B cell (primary cell): ENCODE measurements around the gene HIVEP1. TPM values are rescaled to one million over a fixed set of nuclear protein-coding genes. Genes with fewer than 3 reads are reported as not detected.

Experiments
- ATAC-seq: fragments of 200-7000 bp; cut with Tn5 transposase; one replicate; pipeline ENCODE4 v1.10.0; 2021; ENCODE audit warnings: low read depth, mild to moderate bottlenecking, moderate number of reproducible peaks, moderate library complexity
- CTCF ChIA-PET: fragments of 350-600 bp; sonication (Branson Sonifier 250); formaldehyde crosslinking; loops from one replicate; lab custom pipeline; 2021; ENCODE audit warnings: antibody characterized with exemption, inconsistent platforms; lab: Charles Lee
- POLR2A ChIA-PET: fragments of 350-600 bp; sonication (Branson Sonifier 250); formaldehyde crosslinking; loops from one replicate; lab custom pipeline; 2021; ENCODE audit warnings: antibody characterized with exemption; lab: Charles Lee
- DNase-seq: peaks from one replicate; pipeline ENCODE4 v3.0.0; 2013
- H2AFZ ChIP-seq: 2 replicates; pipeline ENCODE4 v1.6.1; 2012; ENCODE audit warnings: mild to moderate bottlenecking, low read depth, low read length; ENCODE audit not compliant: insufficient read depth, poor library complexity, severe bottlenecking
- H3K27ac ChIP-seq, 2 donors: 1 replicate in 1 of 2; 2 replicates in 1 of 2; pipeline ENCODE4 v1.5.1; 2012 to 2013; ENCODE audit warnings: low read length in 2 of 2, mild to moderate bottlenecking in 2 of 2, moderate library complexity in 1 of 2
- H3K27me3 ChIP-seq, 4 experiments: fragments of 200-600 bp in 1 of 4; sonication (generic) in 1 of 4; replicated peaks in 1 of 4; 1 replicate in 2 of 4; 2 replicates in 2 of 4; pipeline versions ENCODE4 v1.6.1 to v1.7.0; 2013 to 2016; ENCODE audit warnings: low read length in 3 of 4, mild to moderate bottlenecking in 2 of 4, mixed read lengths in 1 of 4, moderate library complexity in 1 of 4; ENCODE audit not compliant: insufficient read depth in 4 of 4, control insufficient read depth in 3 of 4; ENCODE audit errors: control extremely low read depth in 1 of 4
- H3K36me3 ChIP-seq, 2 experiments: replicated peaks in 1 of 2; 1 replicate in 1 of 2; 2 replicates in 1 of 2; pipeline versions ENCODE4 v1.6.1 to v1.7.1; 2013; ENCODE audit warnings: low read length in 1 of 2; ENCODE audit not compliant: insufficient read depth in 2 of 2, control insufficient read depth in 1 of 2; ENCODE audit errors: control extremely low read depth in 1 of 2, extremely low read depth in 1 of 2
- H3K4me1 ChIP-seq, 2 donors: fragments of 200-600 bp in 1 of 2; sonication (generic) in 1 of 2; 1 replicate in 1 of 2; 2 replicates in 1 of 2; pipeline versions ENCODE4 v1.5.1 to v1.6.1; 2013 to 2017; ENCODE audit warnings: low read length in 2 of 2; ENCODE audit not compliant: control insufficient read depth in 2 of 2, insufficient read depth in 2 of 2
- H3K4me2 ChIP-seq: replicated peaks from 2 replicates; pipeline ENCODE3; 2012; ENCODE audit warnings: mild to moderate bottlenecking, low read depth, low read length; ENCODE audit not compliant: poor library complexity, severe bottlenecking
- H3K4me3 ChIP-seq, 5 experiments: fragments of 200-600 bp in 1 of 5; sonication (generic) in 1 of 5; 1 replicate in 3 of 5; 2 replicates in 2 of 5; pipeline versions ENCODE4 v1.5.1 to v1.7.0; 2011 to 2016; ENCODE audit warnings: low read length in 4 of 5, mild to moderate bottlenecking in 4 of 5, low read depth in 2 of 5, control low read depth in 1 of 5, moderate library complexity in 1 of 5; ENCODE audit not compliant: insufficient read depth in 1 of 5; ENCODE audit errors: control extremely low read depth in 1 of 5, extremely low read depth in 1 of 5
- H3K79me2 ChIP-seq: fragments of 200-600 bp; sonication (generic); one replicate; pipeline ENCODE4 v1.6.0; 2016; ENCODE audit warnings: low read length; ENCODE audit not compliant: control insufficient read depth, insufficient read depth
- H3K9ac ChIP-seq: fragments of 200-600 bp; sonication (generic); 2 replicates; pipeline ENCODE4 v1.6.1; 2017; ENCODE audit warnings: mild to moderate bottlenecking, low read length, moderate library complexity
- H3K9me3 ChIP-seq, 3 donors: one replicate each; pipeline versions ENCODE4 v1.6.1 to v1.7.1; 2013; ENCODE audit warnings: low read length in 2 of 3; ENCODE audit not compliant: control insufficient read depth in 2 of 3, insufficient read depth in 1 of 3; ENCODE audit errors: control extremely low read depth in 1 of 3
- H4K20me1 ChIP-seq: 2 replicates; pipeline ENCODE4 v1.6.0; 2012; ENCODE audit warnings: mild to moderate bottlenecking, low read length; ENCODE audit not compliant: insufficient read depth, control insufficient read depth, poor library complexity, severe bottlenecking
- H3K27ac Mint-ChIP-seq: one replicate; pipeline ENCODE4 v1.8.0; 2021; ENCODE audit warnings: mixed read lengths
- H3K27me3 Mint-ChIP-seq: one replicate; pipeline ENCODE4 v1.8.0; 2021; ENCODE audit warnings: mixed read lengths
- H3K4me1 Mint-ChIP-seq: one replicate; pipeline ENCODE4 v1.8.0; 2021; ENCODE audit warnings: mixed read lengths
- H3K4me3 Mint-ChIP-seq: one replicate; pipeline ENCODE4 v1.8.0; 2021; ENCODE audit warnings: mixed read lengths
- H3K9me3 Mint-ChIP-seq: one replicate; pipeline ENCODE4 v1.8.0; 2022; ENCODE audit warnings: mixed read lengths; ENCODE audit not compliant: insufficient read depth
- EZH2 ChIP-seq: IDR thresholded peaks from 2 replicates; pipeline ENCODE4 v1.6.1; 2012; ENCODE audit warnings: borderline replicate concordance, low read depth, mild to moderate bottlenecking, moderate library complexity, low read length; ENCODE audit not compliant: insufficient read depth, poor library complexity, severe bottlenecking
- WGBS: methylation state at CpG from one replicate; pipeline ENCODE4 v1.1.5; 2013; ENCODE audit warnings: missing lambda C conversion rate; ENCODE audit not compliant: insufficient coverage; 5-methylcytosine and 5-hydroxymethylcytosine counted together
- intact Hi-C: fragments of 100-400 bp; cut with micrococcal nuclease; formaldehyde crosslinking; loops from one replicate; pipeline ENCODE4 v1.10.0; 2022
- polyA plus RNA-seq: library from polyadenylated mRNA; depleted of rRNA; stranded (reverse); fragments of >200 nt; gene quantifications from 2 replicates; pipeline ENCODE4 v1.2.3, GENCODE V29; 2012
- total RNA-seq, 2 donors: library from RNA; stranded (reverse); fragments of 120-200 nt in 1 of 2; gene quantifications; 1 replicate in 1 of 2; 2 replicates in 1 of 2; pipeline versions ENCODE4 v1.2.3 to v1.2.4, GENCODE V29; 2013 to 2022
- TF ChIP-seq, protein P1 (sequence below): fragments of 200-600 bp; IDR thresholded peaks from one replicate; pipeline ENCODE4 v1.8.0; 2022; ENCODE audit warnings: antibody characterized with exemption, mild to moderate bottlenecking

HIVEP1 gene
- total and polyA plus RNA-seq, 2 donors (not counting 1 experiment from before 2014, with no cell fraction given), result 11.3 to 96.5 TPM

DNA sequence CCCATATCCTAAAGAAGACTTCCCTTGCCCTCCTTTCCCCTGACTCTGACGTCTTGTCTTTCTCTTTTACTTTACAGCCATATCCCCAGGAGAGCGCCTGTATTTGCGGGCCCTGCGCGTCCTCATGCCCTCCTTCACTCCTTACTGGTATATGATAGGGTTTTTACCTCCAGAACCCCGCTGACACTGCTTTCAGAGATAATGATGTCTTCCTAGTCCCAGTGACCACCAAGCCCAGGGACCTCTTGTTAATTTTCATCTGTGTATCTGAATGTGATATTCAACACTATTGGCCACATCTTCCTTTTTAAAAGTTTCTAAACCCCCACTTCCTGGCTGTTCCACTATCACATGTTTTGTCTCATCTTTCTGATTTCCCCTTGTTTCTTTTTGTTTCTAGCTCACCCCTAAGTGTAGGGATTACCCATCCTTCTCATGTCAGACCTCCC, 102.0 kb downstream of the HIVEP1 start:
- no CpG with 5 or more reads among the region's 6 CpGs for WGBS
- peak overlapping the region; percentile 45 for H3K9ac ChIP-seq
- H3K4me3 ChIP-seq, result peak overlapping the region in 2 of 5 experiments; percentile 28 to 34
- H3K4me3 Mint-ChIP-seq, result peak overlapping the region; percentile 72
- peak overlapping the region; percentile 81 for H3K27ac Mint-ChIP-seq
- H3K36me3 ChIP-seq, result peaks cover 0 to 16% of the 10 kb centered on the region in 2 experiments
- H4K20me1 ChIP-seq, result no peaks in the 10 kb centered on the region
- H3K4me1 Mint-ChIP-seq, result peaks cover 54% of the 10 kb centered on the region
- ATAC-seq (peak; percentile 63), DNase-seq (peak; percentile 75)
- H3K27ac ChIP-seq, result peak overlapping the region; percentile 67 to 79
- H3K9me3 ChIP-seq, result peaks cover 0 to 5% (median 2%) of the 10 kb centered on the region in 3 donors
- intact Hi-C loops, result loop anchor here (2.0 kb wide), 1 partner anchor 61 kb away; no protein-coding TSS in a partner anchor
- peak overlapping the region; percentile 62 for H3K4me2 ChIP-seq
- H2AFZ ChIP-seq, result peak overlapping the region; percentile 24
- POLR2A ChIA-PET, result no interaction called here
- H3K27me3 Mint-ChIP-seq, result no peaks in the 10 kb centered on the region
- peaks cover 15% of the 10 kb centered on the region for H3K79me2 ChIP-seq
- no peak for TF ChIP-seq EZH2
- TF ChIP-seq, protein P1, sequence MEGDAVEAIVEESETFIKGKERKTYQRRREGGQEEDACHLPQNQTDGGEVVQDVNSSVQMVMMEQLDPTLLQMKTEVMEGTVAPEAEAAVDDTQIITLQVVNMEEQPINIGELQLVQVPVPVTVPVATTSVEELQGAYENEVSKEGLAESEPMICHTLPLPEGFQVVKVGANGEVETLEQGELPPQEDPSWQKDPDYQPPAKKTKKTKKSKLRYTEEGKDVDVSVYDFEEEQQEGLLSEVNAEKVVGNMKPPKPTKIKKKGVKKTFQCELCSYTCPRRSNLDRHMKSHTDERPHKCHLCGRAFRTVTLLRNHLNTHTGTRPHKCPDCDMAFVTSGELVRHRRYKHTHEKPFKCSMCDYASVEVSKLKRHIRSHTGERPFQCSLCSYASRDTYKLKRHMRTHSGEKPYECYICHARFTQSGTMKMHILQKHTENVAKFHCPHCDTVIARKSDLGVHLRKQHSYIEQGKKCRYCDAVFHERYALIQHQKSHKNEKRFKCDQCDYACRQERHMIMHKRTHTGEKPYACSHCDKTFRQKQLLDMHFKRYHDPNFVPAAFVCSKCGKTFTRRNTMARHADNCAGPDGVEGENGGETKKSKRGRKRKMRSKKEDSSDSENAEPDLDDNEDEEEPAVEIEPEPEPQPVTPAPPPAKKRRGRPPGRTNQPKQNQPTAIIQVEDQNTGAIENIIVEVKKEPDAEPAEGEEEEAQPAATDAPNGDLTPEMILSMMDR, result no peak
- H3K9me3 Mint-ChIP-seq, result peaks cover 4% of the 10 kb centered on the region
- H3K4me1 ChIP-seq, result peaks cover 28 to 55% of the 10 kb centered on the region in 2 donors
- no peaks in the 10 kb centered on the region for H3K27me3 ChIP-seq
- CTCF ChIA-PET, result interaction anchor here (0.5 to 1.3 kb wide), 3 partner anchors 48 to 62 kb away, joined by 3 read pairs; no protein-coding TSS in a partner anchor

DNA sequence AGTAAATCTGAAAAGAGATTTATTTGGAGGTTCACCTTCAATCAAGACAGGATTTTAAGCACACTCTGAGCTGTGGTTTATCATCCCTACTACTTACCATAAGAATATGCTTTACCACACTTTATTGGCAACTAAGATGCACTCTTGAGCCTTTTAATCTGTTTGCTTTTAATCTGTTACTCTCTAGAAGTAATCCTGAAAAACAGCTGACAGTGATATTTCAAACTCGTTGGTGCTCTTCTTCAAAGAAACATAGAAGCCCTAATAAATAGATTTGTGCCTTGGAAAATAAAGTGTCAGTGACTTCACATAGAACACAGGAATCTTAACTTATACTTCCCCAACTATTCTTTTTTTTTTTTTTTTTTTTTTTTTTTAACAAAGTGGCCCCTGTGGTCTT, 102.9 kb downstream of the HIVEP1 start:
- no CpG with 5 or more reads among the region's 1 CpG for WGBS
- peaks cover 13% of the 10 kb centered on the region for H3K79me2 ChIP-seq
- no peak overlapping the region for H3K4me3 ChIP-seq
- peak overlapping the region; percentile 26 for H3K4me2 ChIP-seq
- Mint-ChIP-seq H3K9me3 (peaks cover 4% of the 10 kb centered on the region), H3K27ac (peak overlapping the region; percentile 78), H3K27me3 (no peaks in the 10 kb centered on the region), H3K4me1 (peaks cover 60% of the 10 kb centered on the region), H3K4me3 (peak overlapping the region; percentile 74)
- TF ChIP-seq EZH2, result no peak
- TF ChIP-seq, protein P1, result no peak
- ATAC-seq (no peak), DNase-seq (no peak)
- H3K9me3 ChIP-seq, result peaks cover 0 to 5% (median 2%) of the 10 kb centered on the region in 3 donors
- H3K27me3 ChIP-seq, result no peaks in the 10 kb centered on the region
- POLR2A ChIA-PET, result interaction anchor here (0.6 kb wide), 1 partner anchor 65 kb away, joined by 4 read pairs; no protein-coding TSS in a partner anchor
- no peak overlapping the region for H3K9ac ChIP-seq
- peak overlapping the region; percentile 22 to 79 for H3K27ac ChIP-seq
- intact Hi-C loops, result loop anchor here (2.0 to 5.0 kb wide), 2 partner anchors 33 to 62 kb away; no protein-coding TSS in a partner anchor
- H2AFZ ChIP-seq, result no peak overlapping the region
- H3K4me1 ChIP-seq, result peaks cover 32 to 62% of the 10 kb centered on the region in 2 donors
- peaks cover 0 to 9% of the 10 kb centered on the region in 2 experiments for H3K36me3 ChIP-seq
- no peaks in the 10 kb centered on the region for H4K20me1 ChIP-seq
- CTCF ChIA-PET, result interaction anchor here (1.3 kb wide), 1 partner anchor 63 kb away, joined by 3 read pairs; no protein-coding TSS in a partner anchor
